ENCODE results near the gene UBTD2. TPM values are rescaled to one million over a fixed set of nuclear protein-coding genes. Genes with fewer than 3 reads are reported as not detected.

UBTD2 gene
- total RNA-seq, 2 donors from 2014 or later, result 16.1 to 17.8 TPM

DNA sequence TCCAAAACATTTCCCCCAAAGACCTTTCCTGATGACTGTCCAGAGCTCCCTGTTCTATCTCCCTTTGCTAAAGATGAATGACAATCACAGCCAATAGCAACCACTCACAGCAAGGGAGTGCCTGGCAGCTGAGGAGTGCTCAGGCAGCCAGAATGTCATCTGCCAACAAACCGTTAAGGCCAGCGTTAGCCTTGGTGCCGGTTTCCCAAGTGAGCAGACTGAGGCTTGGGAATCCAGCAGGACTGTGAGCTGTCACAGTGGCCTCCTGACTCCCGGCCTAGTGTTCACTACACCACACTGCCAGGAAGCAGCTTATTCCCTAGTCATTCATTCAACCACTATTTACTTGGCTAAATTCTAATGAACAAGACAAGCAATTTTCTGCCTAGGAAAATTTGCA is 120.2 kb downstream of the UBTD2 start:
- no peaks in the 10 kb centered on the region for H3K4me1 ChIP-seq (ENCODE audit: control insufficient read depth in 1 of 2, low read depth in 2 of 2)
- TF ChIP-seq, protein P1, sequence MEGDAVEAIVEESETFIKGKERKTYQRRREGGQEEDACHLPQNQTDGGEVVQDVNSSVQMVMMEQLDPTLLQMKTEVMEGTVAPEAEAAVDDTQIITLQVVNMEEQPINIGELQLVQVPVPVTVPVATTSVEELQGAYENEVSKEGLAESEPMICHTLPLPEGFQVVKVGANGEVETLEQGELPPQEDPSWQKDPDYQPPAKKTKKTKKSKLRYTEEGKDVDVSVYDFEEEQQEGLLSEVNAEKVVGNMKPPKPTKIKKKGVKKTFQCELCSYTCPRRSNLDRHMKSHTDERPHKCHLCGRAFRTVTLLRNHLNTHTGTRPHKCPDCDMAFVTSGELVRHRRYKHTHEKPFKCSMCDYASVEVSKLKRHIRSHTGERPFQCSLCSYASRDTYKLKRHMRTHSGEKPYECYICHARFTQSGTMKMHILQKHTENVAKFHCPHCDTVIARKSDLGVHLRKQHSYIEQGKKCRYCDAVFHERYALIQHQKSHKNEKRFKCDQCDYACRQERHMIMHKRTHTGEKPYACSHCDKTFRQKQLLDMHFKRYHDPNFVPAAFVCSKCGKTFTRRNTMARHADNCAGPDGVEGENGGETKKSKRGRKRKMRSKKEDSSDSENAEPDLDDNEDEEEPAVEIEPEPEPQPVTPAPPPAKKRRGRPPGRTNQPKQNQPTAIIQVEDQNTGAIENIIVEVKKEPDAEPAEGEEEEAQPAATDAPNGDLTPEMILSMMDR (IDR thresholded peaks at IDR 0.05), result no peak
- H3K36me3 ChIP-seq, result no peaks in the 10 kb centered on the region
- ATAC-seq (ENCODE audit: insufficient number of reproducible peaks, low FRiP score, low read depth) (no peak), DNase-seq (ENCODE audit: low spot score) (no peak)
- H3K27me3 ChIP-seq (replicated peaks; ENCODE audit: insufficient read depth), result no peaks in the 10 kb centered on the region
- no peaks in the 10 kb centered on the region for H3K9me3 ChIP-seq
- H3K4me3 ChIP-seq, result no peak overlapping the region
- H3K27ac ChIP-seq, result no peak overlapping the region

DNA sequence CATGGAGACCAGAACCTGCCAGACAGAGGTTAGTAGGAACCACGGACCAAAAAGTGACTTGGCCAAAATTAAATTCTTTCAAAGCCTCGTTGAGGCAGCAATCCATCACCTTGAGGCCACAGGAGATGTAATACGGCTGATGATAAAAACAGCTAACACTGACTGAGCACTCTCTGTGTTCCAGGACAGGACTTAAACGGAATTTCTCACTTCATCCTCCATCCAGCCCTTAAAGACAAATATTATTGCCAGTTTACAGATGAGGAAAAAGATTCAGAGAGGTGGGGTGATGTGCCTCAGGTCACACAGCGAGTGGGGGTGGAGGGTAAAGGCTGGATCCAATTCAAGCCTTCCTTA is 120.6 kb downstream of the UBTD2 start:
- no peak for ATAC-seq (ENCODE audit: insufficient number of reproducible peaks, low FRiP score, low read depth)
- Histone ChIP-seq H3K27me3 (replicated peaks; ENCODE audit: insufficient read depth) (no peaks in the 10 kb centered on the region), H3K9me3 (no peaks in the 10 kb centered on the region), H3K36me3 (no peaks in the 10 kb centered on the region), H3K4me1 (ENCODE audit: control insufficient read depth in 1 of 2, low read depth in 2 of 2) (no peaks in the 10 kb centered on the region), H3K27ac (no peak overlapping the region), H3K4me3 (no peak overlapping the region)
- TF ChIP-seq, protein P1 (IDR thresholded peaks at IDR 0.05), result no peak
- no peak for DNase-seq (ENCODE audit: low spot score)

DNA sequence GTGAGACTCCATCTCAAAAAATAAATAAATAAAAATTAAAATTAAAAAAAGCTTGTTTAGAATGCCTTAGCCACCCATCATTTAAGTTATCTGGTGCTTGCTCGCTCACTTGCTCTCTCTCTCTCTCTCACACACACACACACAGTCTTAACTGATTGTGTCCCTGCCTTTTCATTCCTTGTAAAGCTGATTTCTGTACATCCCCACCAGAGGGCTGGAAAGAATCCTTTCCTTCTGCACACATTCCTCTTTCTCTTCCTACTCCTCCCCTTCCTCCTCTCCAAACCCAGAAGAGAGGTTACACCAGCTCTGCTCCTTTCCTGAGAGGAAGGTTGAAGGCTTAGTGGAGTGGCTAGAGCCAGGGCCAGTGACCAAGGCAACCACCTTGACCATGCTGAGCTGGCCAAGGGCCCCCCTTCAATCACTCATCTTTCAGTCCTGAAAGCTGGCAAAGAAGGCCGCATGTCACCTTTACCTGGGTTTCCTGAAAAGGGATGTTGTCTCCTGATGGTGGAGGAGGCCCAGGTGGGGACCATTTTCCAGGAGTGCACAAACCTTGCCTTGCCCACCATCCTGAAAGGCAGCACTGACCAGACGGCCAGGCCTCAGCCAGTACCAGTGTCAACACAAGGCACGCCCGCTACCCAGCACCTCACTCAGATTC is 121.1 kb downstream of the UBTD2 start:
- Histone ChIP-seq H3K27ac (no peak overlapping the region), H3K4me1 (ENCODE audit: control insufficient read depth in 1 of 2, low read depth in 2 of 2) (no peaks in the 10 kb centered on the region)
- ATAC-seq (ENCODE audit: insufficient number of reproducible peaks, low FRiP score, low read depth), result no peak

DNA sequence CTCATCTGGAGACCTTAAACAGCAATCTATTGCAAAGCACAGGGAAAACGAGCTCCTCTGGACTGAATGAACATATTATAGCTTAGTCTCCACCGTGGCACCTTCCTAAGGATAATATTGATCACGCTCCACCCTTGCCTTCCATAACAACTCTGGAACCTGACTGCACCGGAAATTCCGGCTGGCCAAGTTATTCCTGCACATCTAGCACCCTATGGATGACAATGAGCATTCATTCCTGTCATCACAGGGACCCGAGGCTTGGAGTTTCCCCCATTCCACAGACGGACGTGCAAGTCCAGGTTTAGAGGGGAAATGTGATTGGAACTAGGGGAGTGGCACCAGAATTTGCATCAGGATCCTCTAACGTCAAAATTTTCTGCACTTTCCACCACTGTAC is 123.1 kb downstream of the UBTD2 start:
- Histone ChIP-seq H3K4me3 (no peak overlapping the region), H3K4me1 (ENCODE audit: control insufficient read depth in 1 of 2, low read depth in 2 of 2) (no peaks in the 10 kb centered on the region), H3K36me3 (peaks cover 4% of the 10 kb centered on the region), H3K9me3 (no peaks in the 10 kb centered on the region), H3K27ac (no peak overlapping the region), H3K27me3 (replicated peaks; ENCODE audit: insufficient read depth) (no peaks in the 10 kb centered on the region)
- DNase-seq (ENCODE audit: low spot score) (no peak), ATAC-seq (ENCODE audit: insufficient number of reproducible peaks, low FRiP score, low read depth) (no peak)
- TF ChIP-seq, protein P1 (IDR thresholded peaks at IDR 0.05), result no peak

More for the DNA sequence above, 121.1 kb downstream of the UBTD2 start:
- Histone ChIP-seq H3K9me3 (no peaks in the 10 kb centered on the region), H3K4me3 (no peak overlapping the region), H3K27me3 (replicated peaks; ENCODE audit: insufficient read depth) (no peaks in the 10 kb centered on the region), H3K36me3 (no peaks in the 10 kb centered on the region)
- DNase-seq (ENCODE audit: low spot score), result no peak
- TF ChIP-seq, protein P1 (IDR thresholded peaks at IDR 0.05), result no peak

Other genes starting within 250 kb of the UBTD2 start
- 10 to 100 TPM; 25.6 to 39.2 TPM for gene STK10, start 95.5 kb downstream of the UBTD2 start, total RNA-seq
- gene EFCAB9, start 89.6 kb downstream of the UBTD2 start, total RNA-seq, result not detected
- gene SH3PXD2B, start 170.8 kb upstream of the UBTD2 start, total RNA-seq, result 10 to 100 TPM; 31.4 to 42.0 TPM

Measured in thoracic aorta (tissue), 2 donors.